ENCODE measurements around the gene PHLDB2. TPM values are rescaled to one million over a fixed set of nuclear protein-coding genes. Genes with fewer than 3 reads are reported as not detected.

Gene PHLDB2
- total RNA-seq, 1 experiment from 2014 or later: 13.2 TPM

DNA sequence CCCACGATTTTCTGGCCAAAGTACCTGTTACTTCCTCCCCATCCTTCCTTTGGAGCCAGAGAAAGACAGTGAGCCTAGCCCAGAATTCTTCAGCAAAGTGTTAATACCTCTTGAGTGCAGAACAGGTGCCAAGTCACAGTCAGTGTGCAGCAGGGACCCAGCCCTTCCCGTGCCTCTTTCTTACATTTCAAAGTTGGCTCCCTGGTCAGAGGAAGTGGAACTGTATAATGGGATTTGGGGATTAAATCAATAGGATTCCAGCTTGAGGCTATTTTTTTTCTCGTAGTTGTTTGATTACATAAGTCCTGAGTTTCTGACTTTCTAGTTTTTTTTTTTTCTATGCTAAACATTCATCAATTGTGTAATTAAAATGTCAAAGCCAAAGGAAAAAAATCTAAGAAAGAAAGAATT, 67.2 kb downstream of the PHLDB2 start:
- Mint-ChIP-seq H3K27me3 (ENCODE audit: low read depth) (peaks cover 38% of the 10 kb centered on the region), H3K4me1 (peaks cover 7 to 17% of the 10 kb centered on the region in 2 experiments), H3K36me3 (ENCODE audit: insufficient read depth in 1 of 3, low read depth in 3 of 3) (peaks cover 0 to 15% (median 11%) of the 10 kb centered on the region in 3 experiments; a peak in 5 of 7 replicates), H3K27ac (no peak overlapping the region), H3K4me3 (no peak overlapping the region), H3K9me3 (no peaks in the 10 kb centered on the region)
- Histone ChIP-seq H3K14ac (ENCODE audit: insufficient read depth, low read length) (no peak overlapping the region), H3K27ac (ENCODE audit: insufficient read length, low read depth, low read length) (no peak overlapping the region), H4K20me1 (ENCODE audit: control insufficient read depth, insufficient read depth, insufficient read length) (no peaks in the 10 kb centered on the region), H3K23ac (ENCODE audit: insufficient read length, low read depth, low read length) (no peak overlapping the region), H2BK120ac (ENCODE audit: low read depth, low read length, poor library complexity, severe bottlenecking) (no peak overlapping the region), H3K9me3 (ENCODE audit: control insufficient read depth, low read depth, low read length) (no peaks in the 10 kb centered on the region), H3T11ph (ENCODE audit: low read length) (no peak overlapping the region), H3K79me2 (ENCODE audit: insufficient read depth, low read length) (no peaks in the 10 kb centered on the region), H2BK12ac (ENCODE audit: insufficient read length, low read depth, low read length) (no peak overlapping the region), H2BK15ac (ENCODE audit: low read depth, low read length) (no peak overlapping the region), H4K5ac (ENCODE audit: insufficient read length, low read depth, low read length) (no peak overlapping the region), H2AK5ac (ENCODE audit: insufficient read length, low read length) (no peak overlapping the region), H4K91ac (ENCODE audit: insufficient read length, low read depth, low read length) (no peak overlapping the region), H3K23me2 (ENCODE audit: insufficient read length, low read depth, low read length, poor library complexity, severe bottlenecking) (no peaks in the 10 kb centered on the region), H2AFZ (ENCODE audit: low read length) (no peak overlapping the region), H3K18ac (ENCODE audit: insufficient read length, low read depth, low read length) (no peak overlapping the region), H2BK20ac (ENCODE audit: low read depth, low read length, poor library complexity, severe bottlenecking) (no peak overlapping the region), H3K27me3 (ENCODE audit: insufficient read depth, low read length) (no peaks in the 10 kb centered on the region), H4K8ac (replicated peaks; ENCODE audit: insufficient read length, low read depth, low read length) (no peak overlapping the region), H3K56ac (ENCODE audit: insufficient read length, low read depth, low read length) (no peak overlapping the region), H3K4ac (ENCODE audit: low read depth, low read length) (no peak overlapping the region), H3K9ac (ENCODE audit: extremely low read depth, insufficient read length, low read length) (no peak overlapping the region), H3K4me1 (ENCODE audit: insufficient read depth, low read length) (no peaks in the 10 kb centered on the region; the same call in 1 of the 2 replicates), H2BK5ac (ENCODE audit: insufficient read length, low read length) (no peak overlapping the region), H3K4me2 (ENCODE audit: insufficient read depth, insufficient read length, low read length) (no peak overlapping the region), H3K79me1 (ENCODE audit: insufficient read depth, low read depth, low read length, poor library complexity, severe bottlenecking) (no peaks in the 10 kb centered on the region)
- TF ChIP-seq, protein P1, sequence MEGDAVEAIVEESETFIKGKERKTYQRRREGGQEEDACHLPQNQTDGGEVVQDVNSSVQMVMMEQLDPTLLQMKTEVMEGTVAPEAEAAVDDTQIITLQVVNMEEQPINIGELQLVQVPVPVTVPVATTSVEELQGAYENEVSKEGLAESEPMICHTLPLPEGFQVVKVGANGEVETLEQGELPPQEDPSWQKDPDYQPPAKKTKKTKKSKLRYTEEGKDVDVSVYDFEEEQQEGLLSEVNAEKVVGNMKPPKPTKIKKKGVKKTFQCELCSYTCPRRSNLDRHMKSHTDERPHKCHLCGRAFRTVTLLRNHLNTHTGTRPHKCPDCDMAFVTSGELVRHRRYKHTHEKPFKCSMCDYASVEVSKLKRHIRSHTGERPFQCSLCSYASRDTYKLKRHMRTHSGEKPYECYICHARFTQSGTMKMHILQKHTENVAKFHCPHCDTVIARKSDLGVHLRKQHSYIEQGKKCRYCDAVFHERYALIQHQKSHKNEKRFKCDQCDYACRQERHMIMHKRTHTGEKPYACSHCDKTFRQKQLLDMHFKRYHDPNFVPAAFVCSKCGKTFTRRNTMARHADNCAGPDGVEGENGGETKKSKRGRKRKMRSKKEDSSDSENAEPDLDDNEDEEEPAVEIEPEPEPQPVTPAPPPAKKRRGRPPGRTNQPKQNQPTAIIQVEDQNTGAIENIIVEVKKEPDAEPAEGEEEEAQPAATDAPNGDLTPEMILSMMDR (conservative IDR thresholded peaks at IDR 0.05): no peak
- no peak for DNase-seq
- WGBS (ENCODE audit: extremely low coverage, insufficient read length, low lambda C conversion rate): no CpG with 5 or more reads among the region's 3 CpGs

All from H9 (cell line).